Subcutaneous adipose tissue (tissue), 4 donors: ENCODE measurements around the gene SGF29. TPM values are rescaled to one million over a fixed set of nuclear protein-coding genes. Genes with fewer than 3 reads are reported as not detected.

Experiments
- total RNA-seq, 4 donors: library from RNA; depleted of rRNA; stranded (reverse); fragments of >200 nt; gene quantifications; one replicate each; pipeline ENCODE4 v1.1.0, GENCODE V29; 2016
- TF ChIP-seq, protein P1 (sequence below): fragments of 450-650 bp; IDR thresholded peaks from one replicate; pipeline ENCODE4 v1.5.1; 2016; ENCODE audit warnings: low read depth, mild to moderate bottlenecking, control low read depth, antibody characterized with exemption, moderate library complexity

SGF29 gene
- total RNA-seq, 4 donors from 2014 or later, result 15.6 to 30.8 (median 20.6) TPM

DNA sequence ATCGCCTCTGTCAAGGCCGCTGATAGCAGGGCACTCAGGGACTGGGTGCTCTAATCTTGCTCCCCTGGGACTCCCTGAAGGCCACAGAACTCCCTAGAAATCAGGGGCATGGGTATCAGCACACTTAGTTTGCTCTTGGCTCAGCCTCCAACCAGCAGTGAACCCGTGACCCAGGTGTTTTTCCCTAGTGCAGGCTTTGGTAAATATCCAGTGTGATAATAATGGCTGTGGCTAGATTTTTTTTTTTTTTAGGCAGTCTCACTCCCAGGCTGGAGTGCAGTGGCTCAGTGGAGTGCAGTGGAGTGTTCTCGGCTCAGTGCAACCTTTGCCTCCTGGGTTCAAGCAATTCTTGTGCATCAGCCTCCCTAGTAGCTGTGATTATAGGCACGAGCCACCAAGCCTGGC, 25.3 kb upstream of the SGF29 start:
- TF ChIP-seq, protein P1, sequence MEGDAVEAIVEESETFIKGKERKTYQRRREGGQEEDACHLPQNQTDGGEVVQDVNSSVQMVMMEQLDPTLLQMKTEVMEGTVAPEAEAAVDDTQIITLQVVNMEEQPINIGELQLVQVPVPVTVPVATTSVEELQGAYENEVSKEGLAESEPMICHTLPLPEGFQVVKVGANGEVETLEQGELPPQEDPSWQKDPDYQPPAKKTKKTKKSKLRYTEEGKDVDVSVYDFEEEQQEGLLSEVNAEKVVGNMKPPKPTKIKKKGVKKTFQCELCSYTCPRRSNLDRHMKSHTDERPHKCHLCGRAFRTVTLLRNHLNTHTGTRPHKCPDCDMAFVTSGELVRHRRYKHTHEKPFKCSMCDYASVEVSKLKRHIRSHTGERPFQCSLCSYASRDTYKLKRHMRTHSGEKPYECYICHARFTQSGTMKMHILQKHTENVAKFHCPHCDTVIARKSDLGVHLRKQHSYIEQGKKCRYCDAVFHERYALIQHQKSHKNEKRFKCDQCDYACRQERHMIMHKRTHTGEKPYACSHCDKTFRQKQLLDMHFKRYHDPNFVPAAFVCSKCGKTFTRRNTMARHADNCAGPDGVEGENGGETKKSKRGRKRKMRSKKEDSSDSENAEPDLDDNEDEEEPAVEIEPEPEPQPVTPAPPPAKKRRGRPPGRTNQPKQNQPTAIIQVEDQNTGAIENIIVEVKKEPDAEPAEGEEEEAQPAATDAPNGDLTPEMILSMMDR, result no peak

DNA sequence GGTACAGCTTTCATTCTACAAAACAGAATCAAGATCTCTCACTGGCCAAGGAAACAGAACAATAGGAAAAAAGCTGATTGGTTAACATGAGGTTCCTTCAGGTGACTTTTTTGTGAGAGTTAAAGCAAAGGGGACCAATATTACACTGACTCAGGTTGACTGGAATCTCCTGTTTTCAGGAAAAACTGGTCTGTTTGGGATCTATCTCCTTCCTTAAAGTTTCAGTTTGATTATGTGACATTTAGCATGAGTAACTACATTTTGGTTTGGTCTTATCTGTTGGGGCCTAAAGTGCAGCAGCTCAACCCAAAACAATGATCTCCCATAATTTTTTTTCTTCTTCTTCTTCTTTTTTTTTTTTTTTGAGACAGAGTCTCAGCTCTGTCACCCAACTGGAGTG, 24.6 kb upstream of the SGF29 start:
- TF ChIP-seq, protein P1, result no peak

DNA sequence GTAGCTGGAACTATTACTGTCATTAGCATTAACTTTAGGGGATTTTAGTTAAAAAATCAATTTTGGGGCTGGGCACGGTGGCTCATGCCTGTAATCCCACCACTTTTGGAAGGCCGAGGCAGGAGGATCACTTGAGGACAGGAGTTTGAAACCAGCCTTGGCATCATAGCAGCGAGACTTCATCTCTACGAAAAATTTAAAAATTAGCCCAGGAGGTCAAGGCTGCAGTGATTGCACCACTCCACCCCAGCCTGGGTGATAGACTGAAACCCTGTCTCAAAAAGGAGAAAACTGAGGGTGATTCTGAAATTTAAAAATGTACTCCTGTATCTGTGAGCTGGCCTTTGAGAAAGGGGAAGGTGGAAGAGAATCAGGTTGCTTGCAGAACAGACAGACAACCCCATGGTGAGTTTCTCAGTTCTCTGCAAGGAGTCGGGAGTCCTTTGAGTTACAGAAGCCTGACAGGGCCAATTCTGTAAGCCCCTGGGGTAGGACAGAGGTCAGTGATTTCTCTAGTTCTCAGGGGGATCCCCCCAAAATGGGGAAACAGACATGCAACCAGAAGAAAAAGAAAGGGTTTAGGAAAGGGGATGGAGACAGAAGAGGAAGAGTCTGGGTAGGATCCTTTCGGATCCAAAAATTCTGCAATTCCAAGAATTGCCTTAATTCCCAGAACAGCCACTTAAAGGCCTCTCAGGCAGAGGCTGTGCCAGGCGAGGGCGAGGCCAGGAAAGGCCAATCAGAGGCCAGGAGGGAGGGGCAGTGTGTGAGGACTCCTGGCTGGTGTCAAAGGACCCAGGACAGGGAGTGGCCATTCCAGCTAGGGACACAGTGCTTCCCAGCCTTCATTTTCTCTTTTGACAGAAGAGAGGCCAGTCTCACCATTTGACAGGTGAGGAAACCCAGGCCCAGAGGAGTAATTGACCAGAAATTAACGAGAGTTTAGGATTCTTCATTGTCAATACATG, 21.7 kb upstream of the SGF29 start:
- TF ChIP-seq, protein P1, result no peak

DNA sequence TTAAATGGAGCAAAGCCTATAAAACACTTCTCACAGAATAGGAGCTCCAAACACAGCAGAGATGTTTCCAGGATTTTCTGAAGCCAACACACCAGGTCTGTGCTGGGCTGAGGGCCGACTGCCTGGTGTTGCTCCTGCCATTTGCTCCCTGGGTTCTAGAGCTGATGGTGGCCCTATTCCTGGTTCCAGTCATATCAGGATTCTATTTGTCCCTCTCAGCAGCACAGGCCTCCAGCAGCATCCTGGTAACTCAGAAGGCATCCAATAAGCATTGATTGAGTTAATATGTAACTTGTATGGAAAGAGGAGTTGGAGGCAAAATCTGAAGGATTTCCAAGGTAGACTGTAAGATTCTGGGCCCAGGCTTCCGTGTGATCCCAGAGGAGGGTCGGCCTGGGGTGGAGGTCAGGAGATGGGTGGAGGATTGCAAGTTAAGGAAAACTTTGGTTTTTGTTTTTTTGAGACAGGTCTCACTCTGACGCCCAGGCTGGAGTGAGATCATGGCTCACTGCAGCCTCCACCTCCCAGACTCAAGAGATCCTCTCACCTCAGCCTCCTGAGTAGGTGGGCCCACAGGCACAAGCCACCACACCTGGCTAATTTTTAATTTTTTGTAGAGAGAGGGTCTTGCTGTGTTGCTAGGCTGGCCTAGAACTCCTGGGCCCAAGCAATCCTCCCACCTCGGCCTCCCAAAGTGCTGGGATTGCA, 20.6 kb upstream of the SGF29 start:
- TF ChIP-seq, protein P1, result no peak

DNA sequence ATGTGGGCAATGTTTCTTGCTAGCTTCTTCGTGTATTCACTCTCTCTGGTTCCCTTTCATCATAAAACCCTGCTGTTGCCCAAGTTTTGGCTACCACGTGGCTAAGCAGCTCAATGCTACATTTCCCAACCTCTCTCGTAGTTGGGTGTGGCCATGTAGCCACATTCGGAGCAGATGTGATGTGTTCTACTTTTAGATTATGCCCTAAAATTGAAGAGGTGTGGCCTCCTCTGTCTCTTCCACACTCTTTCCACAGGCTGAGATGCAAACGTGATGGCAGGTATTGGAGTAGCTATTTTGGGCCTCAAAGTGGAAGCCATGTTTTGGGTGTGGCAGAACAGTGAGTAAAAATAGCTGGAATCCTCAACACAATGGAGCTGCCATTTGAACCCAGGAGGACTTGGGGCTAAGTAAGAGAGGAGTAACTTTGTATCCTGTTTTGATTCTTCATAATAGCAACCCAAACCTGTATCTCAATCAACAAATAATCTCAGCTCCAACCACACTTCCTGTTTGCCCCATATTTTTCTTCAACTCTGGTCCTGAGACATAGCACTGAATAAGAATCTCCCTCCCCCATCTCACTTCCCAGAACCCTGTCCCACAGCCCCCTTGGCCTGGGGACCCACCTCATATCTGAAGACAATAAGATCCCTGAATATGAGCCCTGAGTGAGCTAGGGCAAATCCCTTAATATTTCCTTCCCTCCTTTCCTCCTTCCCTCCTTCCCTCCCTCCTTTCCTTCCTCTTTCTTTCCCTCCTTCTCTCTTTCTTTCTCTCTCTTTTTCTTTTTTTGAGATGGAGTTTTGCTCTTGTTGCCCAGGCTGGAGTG, 19.0 kb upstream of the SGF29 start:
- TF ChIP-seq, protein P1, result no peak

DNA sequence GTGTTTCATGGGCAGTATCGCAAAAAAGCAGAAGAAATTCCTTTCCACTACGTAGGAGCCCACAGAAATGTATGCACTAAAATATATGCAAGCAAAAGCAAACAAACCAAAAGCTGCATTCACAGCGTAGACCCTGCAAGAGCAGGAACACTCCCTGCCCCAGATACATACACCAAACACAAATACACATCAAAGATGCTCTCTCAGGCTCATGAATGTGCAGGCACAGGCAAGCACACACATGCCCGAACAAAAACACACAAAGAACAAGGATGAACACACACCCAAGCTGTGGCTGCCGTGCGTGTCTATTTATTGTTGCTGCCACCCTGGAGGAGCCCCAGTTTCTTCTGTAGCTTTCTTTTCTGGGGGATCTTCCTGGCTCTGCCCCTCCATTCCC, 16.6 kb upstream of the SGF29 start:
- TF ChIP-seq, protein P1, result no peak
